HG02678 (cell line): ENCODE results near the gene PEA15.

Experiments used
- ATAC-seq: cut with Tn5 transposase; IDR thresholded peaks from one replicate; pipeline ENCODE4 v1.9.1; 2021; ENCODE audit warnings: mild to moderate bottlenecking, moderate library complexity; ENCODE audit not compliant: unreplicated experiment

The PEA15 gene

GRCh38 chr1:160207771-160208556 is 2.8 kb downstream of the PEA15 start:
- ATAC-seq: no peak

- ATAC-seq: no peak
Measured at GRCh38 chr1:160208557-160209320, 3.6 kb downstream of the PEA15 start.

- ATAC-seq: no peak
Measured at GRCh38 chr1:160209321-160210046, 4.3 kb downstream of the PEA15 start.

DNA sequence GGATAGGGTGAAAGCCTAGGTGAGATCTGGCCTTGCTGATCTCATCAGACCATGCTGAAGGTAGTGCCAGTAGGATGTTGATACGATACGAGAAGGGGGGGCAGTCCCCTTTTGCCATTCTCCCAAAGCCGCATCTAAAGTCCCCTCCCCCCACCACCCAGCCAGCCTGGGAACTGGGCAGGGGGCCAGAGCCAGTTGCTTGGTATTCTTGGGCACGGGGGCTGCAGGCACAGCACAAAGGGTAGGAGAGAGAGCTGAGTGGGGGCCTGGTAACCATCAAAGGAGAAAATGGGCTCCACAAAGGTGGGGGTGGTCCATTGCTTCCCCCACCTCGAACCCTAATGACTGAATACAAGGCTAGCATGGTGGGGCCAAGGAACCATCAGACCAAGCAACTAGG is 5.4 kb downstream of the PEA15 start:
- no peak for ATAC-seq

DNA sequence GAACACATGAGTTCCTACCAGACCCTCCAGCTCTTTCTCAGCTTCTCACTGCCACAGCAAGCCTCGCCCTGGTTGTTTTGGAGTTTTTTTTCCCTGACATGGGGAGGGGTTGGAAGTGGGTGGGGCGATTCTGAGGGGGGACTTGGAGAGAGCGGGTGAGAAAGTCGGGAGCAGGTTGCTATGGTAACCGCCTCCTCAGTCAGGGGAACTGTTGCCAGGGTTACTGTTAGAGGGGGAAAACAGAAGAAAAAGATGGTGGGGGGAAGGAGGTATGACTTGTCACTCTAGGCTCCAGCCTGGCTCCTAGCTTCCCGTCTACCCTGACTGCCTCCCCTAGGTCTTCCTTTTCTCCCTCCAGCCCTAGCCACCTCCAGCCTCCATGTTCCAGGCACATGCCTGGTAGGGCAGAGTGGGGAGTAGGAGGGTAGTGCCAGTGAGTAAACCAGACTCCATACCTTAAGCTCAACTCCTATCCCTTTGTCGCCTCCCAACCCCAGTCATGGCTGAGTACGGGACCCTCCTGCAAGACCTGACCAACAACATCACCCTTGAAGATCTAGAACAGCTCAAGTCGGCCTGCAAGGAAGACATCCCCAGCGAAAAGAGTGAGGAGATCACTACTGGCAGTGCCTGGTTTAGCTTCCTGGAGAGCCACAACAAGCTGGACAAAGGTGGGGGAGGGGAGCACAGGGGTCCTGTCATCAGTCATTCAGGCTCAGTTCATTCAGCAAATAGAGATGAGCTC is 6.0 kb downstream of the PEA15 start:
- ATAC-seq: no peak

DNA sequence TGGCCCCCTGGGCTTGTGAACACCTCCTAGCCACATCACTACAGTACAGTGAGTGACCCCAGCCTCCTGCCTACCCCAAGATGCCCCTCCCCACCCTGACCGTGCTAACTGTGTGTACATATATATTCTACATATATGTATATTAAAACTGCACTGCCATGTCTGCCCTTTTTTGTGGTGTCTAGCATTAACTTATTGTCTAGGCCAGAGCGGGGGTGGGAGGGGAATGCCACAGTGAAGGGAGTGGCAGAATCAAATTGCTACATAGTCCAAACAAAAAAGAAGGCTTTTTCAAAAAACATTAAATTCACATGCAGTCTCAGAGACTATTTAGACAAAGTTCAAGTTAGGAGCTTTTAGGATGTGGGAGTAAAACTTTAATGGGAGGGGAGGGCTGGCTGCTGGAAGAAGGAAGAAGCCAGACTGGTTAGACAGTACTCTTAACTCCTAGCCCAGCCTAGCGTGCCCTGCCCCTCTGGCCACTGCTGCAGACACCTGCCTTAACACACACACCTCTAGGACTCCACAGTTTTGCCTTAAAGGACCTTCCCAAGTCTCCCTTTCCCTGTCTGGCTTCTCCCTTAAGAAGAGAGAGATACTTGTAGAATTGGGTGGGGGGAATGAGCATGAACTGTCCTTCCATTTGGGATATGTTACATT is 9.4 kb downstream of the PEA15 start:
- no peak for ATAC-seq

GRCh38 chr1:160216301-160216700 is 11.1 kb downstream of the PEA15 start:
- no peak for ATAC-seq

DNA sequence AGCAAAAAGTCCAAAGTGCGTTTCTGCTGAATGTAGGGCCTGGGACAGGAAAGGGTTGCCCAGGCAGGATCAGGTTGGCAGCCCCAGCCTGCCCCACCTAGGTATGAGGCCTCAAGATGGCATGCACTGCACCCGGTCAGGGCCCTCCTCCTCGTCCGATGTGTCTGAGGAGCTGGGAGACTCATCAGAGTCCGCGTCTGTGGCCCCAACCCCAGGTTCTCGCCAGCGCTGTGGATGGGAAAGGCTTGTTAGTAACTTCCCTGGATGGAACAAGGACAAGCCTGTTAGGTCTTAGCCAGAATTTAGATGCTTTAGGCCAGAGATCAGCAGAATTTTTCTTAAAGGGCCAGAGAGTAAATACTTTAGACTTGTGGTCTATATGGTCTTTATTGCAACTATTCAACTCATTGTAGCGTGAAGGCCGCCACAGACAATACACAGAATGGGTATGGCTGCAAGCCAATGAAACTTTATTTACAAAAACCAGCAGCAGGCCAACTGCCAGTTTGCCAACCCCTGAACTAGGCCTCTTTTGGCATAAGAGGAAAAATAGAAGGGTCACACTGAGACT is 12.4 kb downstream of the PEA15 start:
- no peak for ATAC-seq

GRCh38 chr1:160219062-160219929 is 14.1 kb downstream of the PEA15 start:
- no peak for ATAC-seq

- no peak for ATAC-seq
Measured at GRCh38 chr1:160220301-160220700, 15.1 kb downstream of the PEA15 start.

GRCh38 chr1:160221089-160221488 is 15.9 kb downstream of the PEA15 start:
- no peak for ATAC-seq

- no peak for ATAC-seq
Measured at GRCh38 chr1:160222546-160222945, 17.4 kb downstream of the PEA15 start.

DNA sequence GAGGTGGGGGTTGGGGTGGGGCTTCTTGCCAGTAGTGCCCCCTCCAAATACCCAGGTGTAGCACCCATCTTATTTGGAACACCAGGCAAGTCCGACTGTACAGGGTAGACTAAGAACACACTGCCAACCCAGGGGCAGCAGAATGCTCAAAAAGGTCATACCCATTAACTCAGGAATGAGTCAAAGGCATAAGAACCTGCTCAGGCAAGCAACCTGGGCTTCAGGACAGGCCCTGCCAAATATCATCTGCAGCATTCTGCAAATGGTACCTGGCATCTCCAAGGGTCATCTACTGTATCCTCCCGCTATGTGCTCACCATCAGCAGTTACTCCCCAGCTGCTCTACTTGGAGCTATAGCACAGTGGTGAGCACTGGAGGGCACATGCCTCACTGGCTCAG is 19.4 kb downstream of the PEA15 start:
- no peak for ATAC-seq

- ATAC-seq: no peak
Measured at GRCh38 chr1:160225345-160225744, 20.2 kb downstream of the PEA15 start.

- ATAC-seq: no peak
Measured at GRCh38 chr1:160226623-160227022, 21.4 kb downstream of the PEA15 start.

- no peak for ATAC-seq
Measured at GRCh38 chr1:160227034-160227433, 21.9 kb downstream of the PEA15 start.

GRCh38 chr1:160227561-160227960 is 22.4 kb downstream of the PEA15 start:
- no peak for ATAC-seq

GRCh38 chr1:160228431-160228830 is 23.2 kb downstream of the PEA15 start:
- no peak for ATAC-seq

- no peak for ATAC-seq
Measured at GRCh38 chr1:160232911-160233310, 27.7 kb downstream of the PEA15 start.
